Esophagus squamous epithelium (tissue), 5 donors: ENCODE measurements around the gene MSANTD3. TPM values are rescaled to one million over a fixed set of nuclear protein-coding genes. Genes with fewer than 3 reads are reported as not detected.
"Not testable (repeated sequence)": the region's sequence is repeated elsewhere in the genome, so short reads cannot be mapped to it uniquely, and the experiment has no call there.

Experiments
- DNase-seq: peaks from one replicate; lab custom pipeline; 2025; lab: John Stamatoyannopoulos, UW
- H3K27ac ChIP-seq, 4 donors: fragments of 200-600 bp; sonication (generic); one replicate each; pipeline ENCODE4 v1.5.1; 2016 to 2019; ENCODE audit warnings: mild to moderate bottlenecking in 1 of 4
- H3K27me3 ChIP-seq, 4 donors: fragments of 200-600 bp; sonication (generic); 1 replicate in 3 of 4; 2 replicates in 1 of 4; pipeline versions ENCODE4 v1.5.1 to v1.6.0; 2017 to 2021; ENCODE audit warnings: antibody characterized with exemption in 1 of 4
- H3K36me3 ChIP-seq, 3 donors: fragments of 200-600 bp; sonication (generic); one replicate each; pipeline ENCODE4 v1.5.1; 2016 to 2019
- H3K4me1 ChIP-seq, 3 donors: fragments of 200-600 bp; sonication (generic); one replicate each; pipeline ENCODE4 v1.5.1; 2017 to 2019
- H3K4me3 ChIP-seq, 4 donors: fragments of 200-600 bp; sonication (generic); 1 replicate in 3 of 4; 2 replicates in 1 of 4; pipeline ENCODE4 v1.5.1; 2016 to 2019; ENCODE audit warnings: mild to moderate bottlenecking in 2 of 4, moderate library complexity in 1 of 4
- H3K9me3 ChIP-seq, 3 donors: fragments of 200-600 bp; sonication (generic); one replicate each; pipeline ENCODE4 v1.5.1; 2016 to 2019
- CTCF ChIP-seq, 6 experiments: fragments of 450-650 bp in 4 of 6; fragments of 200-600 bp in 2 of 6; sonication (generic) in 2 of 6; IDR thresholded peaks; one replicate each; pipeline ENCODE4 v1.5.1; 2016 to 2019; ENCODE audit warnings: antibody characterized with exemption in 6 of 6, mild to moderate bottlenecking in 4 of 6, moderate library complexity in 4 of 6
- POLR2A ChIP-seq, 4 donors: fragments of 450-650 bp; IDR thresholded peaks; one replicate each; pipeline ENCODE4 v1.6.1; 2017; ENCODE audit warnings: antibody characterized with exemption in 4 of 4, mild to moderate bottlenecking in 4 of 4, moderate library complexity in 3 of 4
- WGBS, 2 donors: methylation state at CpG; one replicate each; pipeline ENCODE4 v1.1.5; 2018; 5-methylcytosine and 5-hydroxymethylcytosine counted together
- intact Hi-C: fragments of 100-400 bp; cut with DNase I; formaldehyde crosslinking; loops from one replicate; pipeline ENCODE4 v1.15.0; 2022
- total RNA-seq, 4 donors: library from RNA; depleted of rRNA; stranded (reverse); fragments of >200 nt; gene quantifications; one replicate each; pipeline ENCODE4 v1.1.0, GENCODE V29; 2016
- donor health status: DM: yes; HTN: yes; CAD: no.

Gene MSANTD3
- total RNA-seq, 4 donors from 2014 or later: 14.9 to 24.2 (median 18.1) TPM

DNA sequence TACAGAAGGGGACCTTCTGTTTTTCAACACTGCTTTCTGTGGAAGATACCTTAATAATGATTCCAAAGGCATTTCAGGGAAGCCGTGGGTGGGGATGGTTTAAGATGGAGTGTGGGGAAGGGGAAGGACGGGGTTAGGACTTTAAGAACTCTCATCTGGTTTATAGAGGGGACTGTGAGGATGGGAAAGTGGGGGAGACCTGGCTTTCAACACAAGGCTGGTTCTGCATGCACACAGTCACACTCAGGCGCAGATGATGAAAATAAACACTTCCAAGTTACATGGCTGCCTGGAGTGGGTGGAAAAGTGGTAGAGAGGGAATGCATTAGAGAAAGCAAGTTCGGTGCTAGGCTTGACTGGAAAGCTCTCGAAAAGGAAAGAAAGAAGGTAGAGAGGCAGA, 4.9 kb downstream of the MSANTD3 start:
- H3K9me3 ChIP-seq: no peaks in the 10 kb centered on the region
- H3K36me3 ChIP-seq: no peaks in the 10 kb centered on the region
- H3K27ac ChIP-seq: no peak overlapping the region
- H3K4me1 ChIP-seq: peaks cover 14 to 26% (median 20%) of the 10 kb centered on the region in 3 donors
- DNase-seq: no peak
- no peaks in the 10 kb centered on the region for H3K27me3 ChIP-seq
- WGBS, 2 donors: 83 to 94% methylated on average over 5 of the region's 5 CpGs
- TF ChIP-seq CTCF (IDR thresholded peaks at IDR 0.05) (no peak), POLR2A (IDR thresholded peaks at IDR 0.05) (no peak)
- H3K4me3 ChIP-seq: no peak overlapping the region
- intact Hi-C loops: loop anchor here (10.0 kb wide), 1 partner anchor 77 kb away; the partner anchor contains the start of gene TEX10

DNA sequence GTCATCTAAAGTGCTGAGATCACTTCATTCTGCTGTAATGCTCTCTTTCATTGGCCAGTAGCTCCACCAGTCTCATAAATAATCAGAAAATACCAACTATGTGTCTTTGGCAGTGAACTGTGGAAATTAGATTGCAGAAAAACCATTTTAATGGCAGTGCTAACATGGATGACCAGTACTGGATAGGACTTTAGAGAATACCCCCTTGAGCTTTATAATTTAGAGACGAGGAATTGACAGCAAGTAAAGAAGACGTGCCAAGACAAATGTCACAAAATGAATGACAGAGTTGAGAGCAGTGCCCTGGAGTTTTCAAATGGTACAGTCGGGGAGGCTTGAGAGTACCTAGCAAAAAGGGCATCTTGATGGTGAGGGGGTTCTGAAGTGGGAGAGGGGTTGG, 5.8 kb downstream of the MSANTD3 start:
- no peaks in the 10 kb centered on the region for H3K27me3 ChIP-seq
- no peak for DNase-seq
- H3K27ac ChIP-seq: no peak overlapping the region
- intact Hi-C loops: loop anchor here (10.0 kb wide), 1 partner anchor 78 kb away; the partner anchor contains the start of gene TEX10
- H3K36me3 ChIP-seq: no peaks in the 10 kb centered on the region
- H3K9me3 ChIP-seq: no peaks in the 10 kb centered on the region
- no peak overlapping the region for H3K4me3 ChIP-seq
- 85 to 96% methylated on average over 3 of the region's 3 CpGs for WGBS, 2 donors
- TF ChIP-seq CTCF (IDR thresholded peaks at IDR 0.05) (no peak), POLR2A (IDR thresholded peaks at IDR 0.05) (no peak)
- peaks cover 12 to 23% (median 20%) of the 10 kb centered on the region in 3 donors for H3K4me1 ChIP-seq

- TF ChIP-seq POLR2A (IDR thresholded peaks at IDR 0.05): no peak
- no peak for TF ChIP-seq CTCF (IDR thresholded peaks at IDR 0.05)
- 76 to 81% methylated on average over 7 of the region's 7 CpGs for WGBS, 2 donors
- no peaks in the 10 kb centered on the region for H3K36me3 ChIP-seq
- H3K27me3 ChIP-seq: no peaks in the 10 kb centered on the region
- no peaks in the 10 kb centered on the region for H3K9me3 ChIP-seq
- intact Hi-C loops: loop anchor here (10.0 kb wide), 1 partner anchor 82 kb away; the partner anchor contains the start of gene TEX10
- H3K4me3 ChIP-seq: no peak overlapping the region
- DNase-seq: no peak
- no peak overlapping the region for H3K27ac ChIP-seq
- H3K4me1 ChIP-seq: peaks cover 0 to 6% (median 2%) of the 10 kb centered on the region in 3 donors
These were observed 9.6 kb downstream of the MSANTD3 start for GRCh38 chr9:100436571-100436970.

DNA sequence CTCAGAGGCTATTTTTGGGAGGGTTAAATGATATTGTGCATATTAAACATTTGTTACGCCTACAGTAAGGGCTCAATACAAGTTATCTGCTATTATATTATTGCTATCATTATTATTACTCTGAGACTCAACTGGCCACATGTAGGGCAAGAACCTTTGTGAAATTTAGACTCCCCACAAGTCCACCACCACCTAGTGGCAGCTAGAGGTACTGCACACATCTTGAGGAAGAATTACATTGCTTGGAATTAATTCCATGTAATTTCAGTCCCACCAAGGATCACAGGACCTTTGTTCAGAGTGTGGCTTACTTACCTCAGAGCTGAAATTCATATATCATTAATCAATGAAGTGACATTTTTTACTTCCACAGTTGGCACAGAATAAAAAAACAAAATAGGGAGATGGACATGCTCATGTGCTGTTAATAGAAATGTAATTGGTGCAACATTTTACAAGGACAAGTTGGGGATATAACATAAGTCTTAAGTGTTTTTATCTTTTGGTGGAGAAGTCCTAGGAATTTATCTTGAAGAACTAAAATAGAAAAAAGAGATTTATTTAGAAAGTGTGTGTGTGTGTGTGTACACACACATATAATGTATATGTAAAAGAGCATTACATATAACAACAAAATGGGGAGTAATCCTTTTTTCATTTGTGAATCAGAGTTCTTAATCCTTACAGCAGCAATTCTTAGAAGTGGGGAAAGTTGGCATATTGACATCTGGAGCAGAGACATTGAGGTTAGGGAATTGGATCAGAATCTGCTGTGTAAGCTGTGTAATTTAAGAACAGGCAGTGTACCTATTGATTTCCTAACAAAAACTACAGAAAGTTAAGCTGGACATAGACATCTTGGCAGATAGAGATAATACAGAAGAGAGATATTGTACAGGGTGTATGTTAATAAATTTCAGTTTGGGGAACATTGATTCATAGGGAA, 11.2 kb downstream of the MSANTD3 start:
- Histone ChIP-seq H3K27me3 (no peaks in the 10 kb centered on the region), H3K27ac (no peak overlapping the region), H3K36me3 (peaks cover 0 to 13% (median 0%) of the 10 kb centered on the region in 3 donors), H3K4me1 (peaks cover 0 to 6% (median 0%) of the 10 kb centered on the region in 3 donors), H3K9me3 (no peaks in the 10 kb centered on the region), H3K4me3 (no peak overlapping the region)
- WGBS, 2 donors: 63 to 81% methylated on average over 1 of the region's 1 CpG
- TF ChIP-seq CTCF (IDR thresholded peaks at IDR 0.05) (peak; percentile 79 to 97 (median 92)), POLR2A (IDR thresholded peaks at IDR 0.05) (no peak)
- no peak for DNase-seq
- intact Hi-C loops: loop anchor here (10.0 kb wide), 1 partner anchor 83 kb away; the partner anchor contains the start of gene TEX10

DNA sequence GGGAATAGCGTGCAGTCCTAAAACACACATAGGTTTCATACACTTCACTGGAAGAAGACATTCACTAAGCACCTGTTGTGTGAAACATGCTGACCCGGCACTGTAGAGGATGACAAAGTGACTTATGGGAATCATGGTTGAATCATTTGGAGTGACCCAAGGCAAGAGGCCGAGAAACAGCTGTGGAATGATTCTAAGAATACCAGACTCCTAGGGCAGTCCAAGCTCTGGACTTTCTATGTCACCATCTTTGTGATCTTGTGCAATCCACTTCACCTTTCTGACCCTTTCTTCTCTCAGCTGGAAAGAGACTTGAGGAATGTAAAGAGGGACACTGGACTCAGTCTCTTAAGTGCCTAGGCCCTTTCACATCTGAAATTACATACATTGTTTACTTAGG, 13.1 kb downstream of the MSANTD3 start:
- Histone ChIP-seq H3K4me3 (no peak overlapping the region), H3K27me3 (no peaks in the 10 kb centered on the region), H3K36me3 (peaks cover 0 to 30% (median 0%) of the 10 kb centered on the region in 3 donors), H3K27ac (no peak overlapping the region), H3K9me3 (no peaks in the 10 kb centered on the region), H3K4me1 (peaks cover 0 to 10% (median 2%) of the 10 kb centered on the region in 3 donors)
- intact Hi-C loops: no loop called here
- WGBS, 2 donors: 85 to 93% methylated on average over 3 of the region's 3 CpGs
- no peak for DNase-seq
- no peak for TF ChIP-seq POLR2A (IDR thresholded peaks at IDR 0.05)
- no peak for TF ChIP-seq CTCF (IDR thresholded peaks at IDR 0.05)

DNA sequence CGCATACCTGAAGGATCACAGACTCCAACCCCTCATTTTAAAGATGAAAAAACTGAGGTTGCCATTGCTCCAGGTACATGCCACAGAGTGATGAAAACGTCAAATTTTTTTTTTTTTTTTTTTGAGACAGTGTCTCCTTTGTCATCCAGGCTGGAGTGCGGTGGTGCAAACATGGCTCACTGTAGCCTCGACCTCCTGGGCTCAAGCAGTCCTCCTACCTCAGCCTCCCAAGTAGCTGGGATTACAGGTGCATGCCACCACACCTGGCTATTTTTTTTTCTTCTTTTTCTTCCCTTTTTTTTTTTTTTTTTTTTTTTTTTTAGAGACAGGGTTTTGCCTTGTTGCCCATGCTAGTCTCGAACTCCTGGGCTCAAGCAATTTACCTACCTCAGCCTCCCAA, 13.5 kb downstream of the MSANTD3 start:
- peaks cover 0 to 34% (median 0%) of the 10 kb centered on the region in 3 donors for H3K36me3 ChIP-seq
- H3K9me3 ChIP-seq, H3K4me3 ChIP-seq, DNase-seq, H3K27ac ChIP-seq, H3K4me1 ChIP-seq, intact Hi-C loops, H3K27me3 ChIP-seq: not testable (repeated sequence)
- WGBS, 2 donors: 87 to 94% methylated on average over 4 to 5 of the region's 5 CpGs
